HG03469 (cell line): ENCODE results near the gene CD40.

Experiments used
- ATAC-seq: cut with Tn5 transposase; IDR thresholded peaks from one replicate; pipeline ENCODE4 v1.9.1; 2021; ENCODE audit warnings: mild to moderate bottlenecking, moderate library complexity, moderate number of reproducible peaks; ENCODE audit not compliant: unreplicated experiment

Gene CD40

GRCh38 chr20:46117704-46118467 is at the start of gene CD40:
TSS of gene CD40 (plus strand) at chr20:46118314. CDS start at chr20:46118344, 30 bp downstream.
- peak; percentile 54 for ATAC-seq

GRCh38 chr20:46070215-46070900 is 47.8 kb upstream of the CD40 start:
- no peak for ATAC-seq

GRCh38 chr20:46071573-46071972 is 46.5 kb upstream of the CD40 start:
- ATAC-seq: no peak

GRCh38 chr20:46073024-46073423 is 45.1 kb upstream of the CD40 start:
- ATAC-seq: no peak

- no peak for ATAC-seq
Observed at GRCh38 chr20:46073443-46073842, 44.7 kb upstream of the CD40 start.

GRCh38 chr20:46074006-46074405 is 44.1 kb upstream of the CD40 start:
- no peak for ATAC-seq

GRCh38 chr20:46076806-46077205 is 41.3 kb upstream of the CD40 start:
- ATAC-seq: no peak

- no peak for ATAC-seq
Observed at GRCh38 chr20:46077642-46078305, 40.3 kb upstream of the CD40 start.

GRCh38 chr20:46078954-46079353 is 39.2 kb upstream of the CD40 start:
- no peak for ATAC-seq

GRCh38 chr20:46081074-46081473 is 37.0 kb upstream of the CD40 start:
- ATAC-seq: no peak

GRCh38 chr20:46083101-46083500 is 35.0 kb upstream of the CD40 start:
- ATAC-seq: no peak

- no peak for ATAC-seq
Observed at GRCh38 chr20:46083531-46084061, 34.5 kb upstream of the CD40 start.

- no peak for ATAC-seq
Observed at GRCh38 chr20:46084805-46085178, 33.3 kb upstream of the CD40 start.

- ATAC-seq: no peak
Observed at GRCh38 chr20:46085179-46085851, 32.8 kb upstream of the CD40 start.

- ATAC-seq: no peak
Observed at GRCh38 chr20:46087161-46087560, 31.0 kb upstream of the CD40 start.

GRCh38 chr20:46088409-46089166 is 29.5 kb upstream of the CD40 start:
- no peak for ATAC-seq

- ATAC-seq: no peak
Observed at GRCh38 chr20:46089167-46089416, 29.0 kb upstream of the CD40 start.

- ATAC-seq: peak; percentile 50
Observed at GRCh38 chr20:46089417-46090388, 28.4 kb upstream of the CD40 start, which contains the start of gene NCOA5. TSS of gene NCOA5 (minus strand) at chr20:46089962. CDS start at chr20:46079424, 10,538 bp downstream.
